A673 (cell line): Measurements from ENCODE around the gene MAPK8IP3. TPM values are rescaled to one million over a fixed set of nuclear protein-coding genes. Genes with fewer than 3 reads are reported as not detected.
"Not testable (repeated sequence)": the region's sequence is repeated elsewhere in the genome, so short reads cannot be mapped to it uniquely, and the experiment has no call there.

ENCODE experiments used
- BruUV-seq: library from RNA; stranded (reverse); fragments of 400-500 nt; replicated peaks from 2 replicates; lab custom pipeline; 2021; lab: Mats Ljungman, UMichigan
- CTCF ChIA-PET: fragments of 300-600 bp; sonication (Branson Sonifier 250); formaldehyde crosslinking; loops from one replicate; lab custom pipeline; 2022; ENCODE audit warnings: antibody characterized with exemption; lab: Charles Lee
- POLR2A ChIA-PET: fragments of 300-600 bp; sonication (Branson Sonifier 250); formaldehyde crosslinking; loops from one replicate; lab custom pipeline; 2022; ENCODE audit warnings: antibody characterized with exemption; ENCODE audit not compliant: low non-redundant PET; lab: Charles Lee
- DNase-seq: peaks from one replicate; pipeline ENCODE4 v3.0.0-alpha.2; 2015; ENCODE audit warnings: low spot score
- H3K27ac ChIP-seq: fragments of 200-600 bp; sonication (generic); 2 replicates; pipeline ENCODE4 v1.5.1; 2016; ENCODE audit warnings: mixed run types, low read depth, mild to moderate bottlenecking, mixed read lengths, antibody characterized with exemption, low read length; ENCODE audit not compliant: poor library complexity, severe bottlenecking
- H3K27me3 ChIP-seq: fragments of 200-600 bp; sonication (generic); replicated peaks from 2 replicates; pipeline ENCODE4 v1.6.1; 2017; ENCODE audit warnings: mixed run types, low read depth, mild to moderate bottlenecking, mixed read lengths, antibody characterized with exemption, low read length; ENCODE audit not compliant: insufficient read depth, poor library complexity
- H3K36me3 ChIP-seq: fragments of 200-600 bp; sonication (generic); 2 replicates; pipeline ENCODE4 v1.6.1; 2016; ENCODE audit warnings: mixed run types, mild to moderate bottlenecking, mixed read lengths, antibody characterized with exemption, low read length; ENCODE audit not compliant: insufficient read depth, poor library complexity, severe bottlenecking
- H3K4me1 ChIP-seq: fragments of 200-600 bp; sonication (generic); 2 replicates; pipeline ENCODE4 v1.6.1; 2017; ENCODE audit warnings: mixed run types, mild to moderate bottlenecking, mixed read lengths, antibody characterized with exemption, low read length; ENCODE audit not compliant: insufficient read depth, poor library complexity, severe bottlenecking
- H3K4me3 ChIP-seq: fragments of 200-600 bp; sonication (generic); 2 replicates; pipeline ENCODE4 v1.5.1; 2016; ENCODE audit warnings: low read depth, mixed run types, mild to moderate bottlenecking, mixed read lengths, low read length; ENCODE audit not compliant: poor library complexity, severe bottlenecking
- H3K9me3 ChIP-seq: fragments of 200-600 bp; sonication (generic); 2 replicates; pipeline ENCODE4 v1.6.1; 2016; ENCODE audit warnings: mixed run types, low read depth, mild to moderate bottlenecking, mixed read lengths, antibody characterized with exemption, low read length; ENCODE audit not compliant: poor library complexity, severe bottlenecking
- EZH2 ChIP-seq: fragments of 200-600 bp; sonication (generic); IDR thresholded peaks from 2 replicates; pipeline ENCODE4 v1.6.1; 2017; ENCODE audit warnings: borderline replicate concordance, low read depth, mild to moderate bottlenecking, mixed read lengths, antibody characterized with exemption, low read length; ENCODE audit not compliant: poor library complexity, severe bottlenecking
- intact Hi-C: fragments of 100-400 bp; cut with micrococcal nuclease; formaldehyde crosslinking; loops from one replicate; pipeline ENCODE4 v1.10.0; 2022; ENCODE audit not compliant: unreplicated experiment
- total RNA-seq: library from RNA; stranded (reverse); gene quantifications from 2 replicates; pipeline ENCODE4 v1.2.3, GENCODE V29; 2021
- TF ChIP-seq, protein P1 (sequence below): fragments of 300-800, 200-600 bp; sonication (generic); conservative IDR thresholded peaks from 2 replicates; pipeline ENCODE4 v1.5.1; 2017; ENCODE audit warnings: low read depth, mild to moderate bottlenecking, antibody characterized with exemption, low read length, moderate library complexity, mixed read lengths

Gene MAPK8IP3
- total RNA-seq, 1 experiment from 2014 or later = 69.2 TPM

DNA sequence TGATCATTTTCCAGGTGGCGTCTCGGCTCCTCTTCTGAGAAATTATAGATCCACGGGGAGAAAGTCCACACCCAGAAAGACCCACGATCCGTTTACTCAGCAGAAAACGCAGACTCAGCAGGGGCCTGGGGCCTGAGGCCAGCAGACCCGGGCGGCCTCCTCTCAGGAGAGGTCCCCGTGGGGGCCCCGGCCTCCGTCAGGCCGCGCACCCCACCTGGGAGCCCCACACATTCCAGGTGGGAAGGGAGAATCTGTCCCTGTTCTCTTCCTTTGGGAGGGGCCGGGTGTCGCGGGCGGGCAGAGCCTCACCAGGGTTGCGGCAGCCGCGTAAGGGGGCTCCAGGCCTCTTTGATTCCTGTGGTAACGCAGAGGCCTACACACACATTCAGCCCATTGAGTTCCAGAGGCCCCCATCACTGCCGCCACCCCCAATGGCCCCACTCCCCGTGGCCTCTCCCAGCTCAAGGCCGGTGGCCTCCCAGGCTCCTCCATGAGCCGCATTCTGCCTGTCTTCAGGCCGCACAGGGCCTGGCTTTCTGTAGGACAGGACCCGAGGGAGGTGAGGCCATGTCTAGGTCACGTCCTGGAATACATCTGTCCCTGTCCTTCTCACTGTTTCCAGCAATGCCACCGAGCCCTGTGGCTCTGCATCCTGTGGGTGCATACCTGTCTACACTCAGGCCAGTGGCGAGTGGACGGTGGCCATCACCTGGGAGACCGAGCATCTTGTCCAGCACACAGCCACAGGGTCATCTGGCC lies 89.1 kb downstream of the MAPK8IP3 start:
- intact Hi-C loops = no loop called here
- CTCF ChIA-PET = no interaction called here
- Histone ChIP-seq H3K9me3 (peaks cover 6% of the 10 kb centered on the region), H3K4me1 (no peaks in the 10 kb centered on the region), H3K27ac (no peak overlapping the region), H3K27me3 (no peaks in the 10 kb centered on the region), H3K36me3 (no peaks in the 10 kb centered on the region), H3K4me3 (no peak overlapping the region)
- no peak for DNase-seq
- TF ChIP-seq, protein P1, sequence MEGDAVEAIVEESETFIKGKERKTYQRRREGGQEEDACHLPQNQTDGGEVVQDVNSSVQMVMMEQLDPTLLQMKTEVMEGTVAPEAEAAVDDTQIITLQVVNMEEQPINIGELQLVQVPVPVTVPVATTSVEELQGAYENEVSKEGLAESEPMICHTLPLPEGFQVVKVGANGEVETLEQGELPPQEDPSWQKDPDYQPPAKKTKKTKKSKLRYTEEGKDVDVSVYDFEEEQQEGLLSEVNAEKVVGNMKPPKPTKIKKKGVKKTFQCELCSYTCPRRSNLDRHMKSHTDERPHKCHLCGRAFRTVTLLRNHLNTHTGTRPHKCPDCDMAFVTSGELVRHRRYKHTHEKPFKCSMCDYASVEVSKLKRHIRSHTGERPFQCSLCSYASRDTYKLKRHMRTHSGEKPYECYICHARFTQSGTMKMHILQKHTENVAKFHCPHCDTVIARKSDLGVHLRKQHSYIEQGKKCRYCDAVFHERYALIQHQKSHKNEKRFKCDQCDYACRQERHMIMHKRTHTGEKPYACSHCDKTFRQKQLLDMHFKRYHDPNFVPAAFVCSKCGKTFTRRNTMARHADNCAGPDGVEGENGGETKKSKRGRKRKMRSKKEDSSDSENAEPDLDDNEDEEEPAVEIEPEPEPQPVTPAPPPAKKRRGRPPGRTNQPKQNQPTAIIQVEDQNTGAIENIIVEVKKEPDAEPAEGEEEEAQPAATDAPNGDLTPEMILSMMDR = no peak
- no peak for TF ChIP-seq EZH2
- POLR2A ChIA-PET = no interaction called here
- no TSS peak for BruUV-seq

DNA sequence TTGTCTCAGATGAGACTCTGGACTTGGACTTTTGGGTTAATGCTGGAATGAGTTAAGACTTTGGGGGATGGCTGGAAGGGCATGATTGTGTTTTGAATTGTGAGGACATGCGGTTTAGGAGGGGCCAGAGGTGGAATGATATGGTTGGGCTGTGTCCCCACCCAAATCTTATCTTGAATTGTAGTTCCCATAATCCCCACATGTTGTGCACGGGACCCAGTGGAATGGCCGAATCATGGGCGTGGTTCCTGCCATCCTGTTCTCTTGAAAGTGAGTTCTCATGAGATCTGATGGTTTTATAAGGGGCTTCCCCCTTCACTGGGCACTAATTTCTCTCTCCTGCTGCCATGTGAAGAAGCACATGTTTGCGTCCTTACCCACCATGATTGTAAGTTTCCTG lies 93.3 kb downstream of the MAPK8IP3 start:
- intact Hi-C loops, CTCF ChIA-PET, H3K27ac ChIP-seq, H3K9me3 ChIP-seq, H3K4me1 ChIP-seq, BruUV-seq, H3K27me3 ChIP-seq, H3K36me3 ChIP-seq, POLR2A ChIA-PET, DNase-seq, H3K4me3 ChIP-seq: not testable (repeated sequence)

DNA sequence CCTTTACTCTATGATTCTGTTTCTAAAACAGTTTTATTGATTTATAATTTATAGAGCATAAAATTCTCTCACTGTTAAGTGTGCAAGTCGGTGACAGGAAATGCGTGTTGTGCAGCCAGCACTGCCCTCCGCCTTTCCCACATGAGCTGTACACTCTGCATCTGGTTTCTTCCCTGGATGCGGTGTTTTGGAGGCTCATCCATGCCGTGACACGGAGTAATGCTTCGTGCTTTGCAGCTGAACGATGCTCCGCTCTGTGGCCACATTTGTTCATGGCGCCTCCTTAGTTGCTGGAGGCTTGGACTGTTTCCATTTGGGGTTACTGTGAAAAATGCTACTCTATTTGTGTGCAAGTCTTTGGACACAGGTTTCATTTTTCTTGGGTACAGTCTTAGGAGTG lies 94.7 kb downstream of the MAPK8IP3 start:
- ChIA-PET CTCF (interaction anchor here (0.6 kb wide), 1 partner anchor 28 kb away, joined by 5 read pairs; the partner anchor contains the start of genes EME2 and MRPS34), POLR2A (no interaction called here)
- Histone ChIP-seq H3K27ac (no peak overlapping the region), H3K9me3 (peaks cover 6% of the 10 kb centered on the region), H3K4me3 (no peak overlapping the region), H3K4me1 (no peaks in the 10 kb centered on the region), H3K27me3 (no peaks in the 10 kb centered on the region), H3K36me3 (no peaks in the 10 kb centered on the region)
- intact Hi-C loops = no loop called here
- DNase-seq = no peak
- no peak for TF ChIP-seq EZH2
- TF ChIP-seq, protein P1 = no peak
- BruUV-seq = no TSS peak

DNA sequence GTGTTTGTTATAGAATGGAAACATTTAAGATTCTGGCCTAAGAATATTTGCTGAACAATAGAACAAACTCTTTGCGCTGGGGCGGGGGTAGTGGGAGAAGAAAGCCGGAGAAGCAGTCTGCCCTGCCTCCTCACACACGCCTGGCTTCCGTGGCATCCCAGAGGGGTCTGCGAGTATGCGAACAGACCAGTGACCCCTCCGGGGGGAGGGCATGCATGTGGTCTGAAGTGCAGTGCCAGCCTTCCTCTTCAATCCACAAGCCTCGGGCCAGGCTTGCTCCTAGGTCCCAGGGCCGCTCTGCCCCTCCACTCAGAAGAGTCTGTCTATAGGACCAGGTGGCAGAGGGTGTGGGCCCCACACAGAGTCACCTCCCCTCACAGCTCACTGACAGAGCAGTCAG lies 101.6 kb downstream of the MAPK8IP3 start:
- no peak overlapping the region for H3K27ac ChIP-seq
- peaks cover 4% of the 10 kb centered on the region for H3K4me1 ChIP-seq
- intact Hi-C loops = no loop called here
- no peak for DNase-seq
- ChIA-PET CTCF (no interaction called here), POLR2A (no interaction called here)
- H3K27me3 ChIP-seq = no peaks in the 10 kb centered on the region
- H3K9me3 ChIP-seq = no peaks in the 10 kb centered on the region
- TF ChIP-seq, protein P1 = no peak
- no peak for TF ChIP-seq EZH2
- H3K36me3 ChIP-seq = no peaks in the 10 kb centered on the region
- H3K4me3 ChIP-seq = no peak overlapping the region
- BruUV-seq = no TSS peak
